K562 (cell line): ENCODE data around the gene TREM2. TPM values are rescaled to one million over a fixed set of nuclear protein-coding genes. Genes with fewer than 3 reads are reported as not detected.

Experiments
- REST ChIP-seq, 2 experiments: fragments of 450-650 bp; formaldehyde crosslinking in 1 of 2; IDR thresholded peaks; 2 replicates each; pipeline versions ENCODE4 v1.4.0 to v1.6.1; 2014 to 2020; ENCODE audit warnings: mild to moderate bottlenecking in 2 of 2, borderline replicate concordance in 1 of 2, low read depth in 1 of 2
- ZNF23 ChIP-seq: fragments of 250-450 bp; sonication (Bioruptor Pico); IDR thresholded peaks from 2 replicates; pipeline ENCODE4 v1.4.0; 2020; ENCODE audit warnings: mild to moderate bottlenecking
- polyA plus RNA-seq, 8 experiments: library from polyadenylated mRNA; depleted of rRNA in 4 of 8; stranded (reverse) in 5 of 8; unstranded in 3 of 8; fragments of >200 nt; fragmentation: Nextera tagmentation in 2 of 8; fragmentation: Illumina TruSeq in 1 of 8; extraction: Ambion mirVana in 2 of 8; extraction: Trizol in 1 of 8; gene quantifications; 2 replicates each; pipeline versions ENCODE4 v1.2.1 to v1.2.3, GENCODE V29; 2011 to 2014; ENCODE audit warnings: inconsistent platforms in 1 of 8, missing spikeins in 1 of 8
- total RNA-seq, 7 experiments: library from RNA; depleted of rRNA in 6 of 7; stranded (reverse); fragments of >200 nt in 6 of 7; fragmentation: Illumina TruSeq in 2 of 7; extraction: Trizol in 2 of 7; gene quantifications; 2 replicates each; pipeline versions ENCODE4 v1.2.1 to v1.2.3, GENCODE V29; 2011 to 2021; ENCODE audit warnings: low replicate concordance in 1 of 7

TREM2 gene
- total and polyA plus RNA-seq, 9 of the 15 experiments (the other 6 are each of a cell fraction or from before 2014, with no cell fraction given), result not detected

- TF ChIP-seq REST (IDR thresholded peaks at IDR 0.05; ENCODE audit: borderline replicate concordance), result no peak
- no peak for TF ChIP-seq REST (CRISPR knock-in tag; IDR thresholded peaks at IDR 0.05; ENCODE audit: low read depth)
- TF ChIP-seq ZNF23 (CRISPR knock-in tag), result no peak
These were observed 13.3 kb upstream of the TREM2 start (continued) for GRCh38 chr6:41176189-41176588.
